D721Med (cell line): Measurements from ENCODE around the gene CYP17A1.

Experiments used
- DNase-seq: peaks from one replicate; pipeline ENCODE4 v3.0.0; 2011; ENCODE audit warnings: low spot score; ENCODE audit not compliant: insufficient read length
- FAIRE-seq: peaks from 2 replicates; lab custom pipeline; 2011; peaks lifted over from hg19 to GRCh38; lab: Jason Lieb, UNC
- TF ChIP-seq, protein P1 (sequence below): IDR thresholded peaks from 2 replicates; pipeline ENCODE4 v1.5.1; 2012; ENCODE audit warnings: mild to moderate bottlenecking, control low read depth; ENCODE audit not compliant: insufficient read depth; ENCODE audit errors: missing control alignments

Gene CYP17A1

GRCh38 chr10:102813017-102813541, 24.1 kb downstream of the CYP17A1 start:
- no peak for FAIRE-seq
- TF ChIP-seq, protein P1, sequence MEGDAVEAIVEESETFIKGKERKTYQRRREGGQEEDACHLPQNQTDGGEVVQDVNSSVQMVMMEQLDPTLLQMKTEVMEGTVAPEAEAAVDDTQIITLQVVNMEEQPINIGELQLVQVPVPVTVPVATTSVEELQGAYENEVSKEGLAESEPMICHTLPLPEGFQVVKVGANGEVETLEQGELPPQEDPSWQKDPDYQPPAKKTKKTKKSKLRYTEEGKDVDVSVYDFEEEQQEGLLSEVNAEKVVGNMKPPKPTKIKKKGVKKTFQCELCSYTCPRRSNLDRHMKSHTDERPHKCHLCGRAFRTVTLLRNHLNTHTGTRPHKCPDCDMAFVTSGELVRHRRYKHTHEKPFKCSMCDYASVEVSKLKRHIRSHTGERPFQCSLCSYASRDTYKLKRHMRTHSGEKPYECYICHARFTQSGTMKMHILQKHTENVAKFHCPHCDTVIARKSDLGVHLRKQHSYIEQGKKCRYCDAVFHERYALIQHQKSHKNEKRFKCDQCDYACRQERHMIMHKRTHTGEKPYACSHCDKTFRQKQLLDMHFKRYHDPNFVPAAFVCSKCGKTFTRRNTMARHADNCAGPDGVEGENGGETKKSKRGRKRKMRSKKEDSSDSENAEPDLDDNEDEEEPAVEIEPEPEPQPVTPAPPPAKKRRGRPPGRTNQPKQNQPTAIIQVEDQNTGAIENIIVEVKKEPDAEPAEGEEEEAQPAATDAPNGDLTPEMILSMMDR = no peak
- no peak for DNase-seq

- TF ChIP-seq, protein P1 = no peak
- no peak for DNase-seq
- FAIRE-seq = no peak
Measured at GRCh38 chr10:102812231-102812876, 24.9 kb downstream of the CYP17A1 start.

GRCh38 chr10:102811346-102811745, 25.9 kb downstream of the CYP17A1 start:
- no peak for DNase-seq
- TF ChIP-seq, protein P1 = no peak
- FAIRE-seq = no peak

- TF ChIP-seq, protein P1 = no peak
- no peak for DNase-seq
- FAIRE-seq = no peak
Measured at GRCh38 chr10:102808380-102808779, 28.8 kb downstream of the CYP17A1 start.

DNA sequence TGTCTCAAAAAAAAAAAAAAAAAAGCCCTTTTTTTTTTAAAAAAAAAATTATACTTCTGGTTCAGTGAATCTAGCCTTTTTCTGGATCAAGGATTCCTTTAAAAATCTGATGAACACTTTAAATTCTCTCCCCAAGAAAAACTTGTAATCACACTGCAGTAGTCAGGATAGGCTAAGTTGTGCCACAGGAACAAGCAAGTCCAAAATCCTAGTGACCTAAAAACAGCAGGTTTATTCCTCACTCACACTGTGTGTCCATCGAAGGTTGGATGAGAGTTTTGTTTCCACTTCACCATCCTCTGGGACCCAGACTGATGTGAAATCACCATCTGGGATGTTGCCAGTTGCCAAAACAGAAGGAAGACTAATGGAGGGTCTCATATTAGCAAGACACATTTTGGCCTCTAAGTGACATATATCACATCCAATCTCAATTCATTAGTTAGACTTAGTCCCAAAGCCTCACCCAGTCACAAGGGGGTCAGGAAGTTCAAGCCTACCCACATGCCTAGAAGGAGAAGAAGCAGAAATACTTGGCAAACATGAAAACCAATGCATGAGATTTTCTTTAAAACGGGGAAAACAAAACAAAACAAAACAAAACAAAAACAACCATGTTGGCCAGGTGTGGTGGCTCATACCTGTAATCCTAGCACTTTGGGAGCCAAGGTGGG, 32.7 kb downstream of the CYP17A1 start:
- no peak for DNase-seq
- TF ChIP-seq, protein P1 = no peak
- FAIRE-seq = no peak

- no peak for DNase-seq
- TF ChIP-seq, protein P1 = no peak
- no peak for FAIRE-seq
Measured at GRCh38 chr10:102802920-102803534, 34.2 kb downstream of the CYP17A1 start.
